Ishikawa (cell line): ENCODE data around the gene SLC16A2.

Source experiments
- CEBPB ChIP-seq: IDR thresholded peaks from 2 replicates; pipeline ENCODE4 v1.6.1; 2012
- CREB1 ChIP-seq: IDR thresholded peaks from 2 replicates; pipeline ENCODE4 v1.6.1; 2012; ENCODE audit warnings: low read depth
- EGR1 ChIP-seq: IDR thresholded peaks from 2 replicates; pipeline ENCODE4 v1.6.1; 2012
- EP300 ChIP-seq: IDR thresholded peaks from 2 replicates; pipeline ENCODE4 v1.6.1; 2012; ENCODE audit warnings: borderline replicate concordance
- FOXM1 ChIP-seq: IDR thresholded peaks from 2 replicates; pipeline ENCODE4 v1.6.1; 2012; ENCODE audit warnings: low read depth, borderline replicate concordance
- NFIC ChIP-seq: IDR thresholded peaks from 2 replicates; pipeline ENCODE4 v1.6.1; 2012
- RAD21 ChIP-seq: IDR thresholded peaks from 2 replicates; pipeline ENCODE4 v1.6.1; 2012; ENCODE audit warnings: low read depth
- TCF12 ChIP-seq: IDR thresholded peaks from 2 replicates; pipeline ENCODE4 v1.6.1; 2012; ENCODE audit warnings: low read depth
- TEAD4 ChIP-seq: IDR thresholded peaks from 2 replicates; pipeline ENCODE4 v1.6.1; 2012
- YY1 ChIP-seq: IDR thresholded peaks from 2 replicates; pipeline ENCODE4 v1.6.1; 2012; ENCODE audit warnings: low read depth
- ZBTB7A ChIP-seq: IDR thresholded peaks from 2 replicates; pipeline ENCODE4 v1.6.1; 2012; ENCODE audit warnings: low read depth
- TF ChIP-seq, protein P1 (sequence below): IDR thresholded peaks from 2 replicates; pipeline ENCODE4 v1.6.1; 2012
- TF ChIP-seq, protein P2 (sequence below): IDR thresholded peaks from 2 replicates; pipeline ENCODE4 v1.6.1; 2012; ENCODE audit warnings: low read depth, mild to moderate bottlenecking
- TF ChIP-seq, protein P3 (sequence below): IDR thresholded peaks from 2 replicates; pipeline ENCODE4 v1.6.1; 2012

Gene SLC16A2

DNA sequence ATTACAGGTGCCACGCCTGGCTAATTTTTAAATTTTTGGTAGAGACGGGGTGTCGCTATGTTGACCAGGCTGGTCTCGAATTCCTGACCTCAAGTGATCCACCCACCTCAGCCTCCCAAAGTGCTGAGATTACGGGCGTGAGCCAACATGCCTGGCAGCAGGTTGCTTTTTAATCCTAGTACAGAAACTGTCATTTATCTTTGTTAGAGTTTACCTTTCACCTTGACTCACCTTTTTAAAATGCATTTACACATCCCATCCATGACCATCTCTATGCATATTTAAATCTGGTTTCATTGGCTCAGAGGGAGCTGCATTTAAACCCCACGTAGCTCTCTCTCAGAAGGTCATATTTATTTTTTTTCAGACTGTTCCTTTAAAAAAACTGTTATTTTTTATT, 31.9 kb downstream of the SLC16A2 start:
- TF ChIP-seq TEAD4: no peak
- TF ChIP-seq, protein P1, sequence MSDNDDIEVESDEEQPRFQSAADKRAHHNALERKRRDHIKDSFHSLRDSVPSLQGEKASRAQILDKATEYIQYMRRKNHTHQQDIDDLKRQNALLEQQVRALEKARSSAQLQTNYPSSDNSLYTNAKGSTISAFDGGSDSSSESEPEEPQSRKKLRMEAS: no peak
- TF ChIP-seq, protein P2, sequence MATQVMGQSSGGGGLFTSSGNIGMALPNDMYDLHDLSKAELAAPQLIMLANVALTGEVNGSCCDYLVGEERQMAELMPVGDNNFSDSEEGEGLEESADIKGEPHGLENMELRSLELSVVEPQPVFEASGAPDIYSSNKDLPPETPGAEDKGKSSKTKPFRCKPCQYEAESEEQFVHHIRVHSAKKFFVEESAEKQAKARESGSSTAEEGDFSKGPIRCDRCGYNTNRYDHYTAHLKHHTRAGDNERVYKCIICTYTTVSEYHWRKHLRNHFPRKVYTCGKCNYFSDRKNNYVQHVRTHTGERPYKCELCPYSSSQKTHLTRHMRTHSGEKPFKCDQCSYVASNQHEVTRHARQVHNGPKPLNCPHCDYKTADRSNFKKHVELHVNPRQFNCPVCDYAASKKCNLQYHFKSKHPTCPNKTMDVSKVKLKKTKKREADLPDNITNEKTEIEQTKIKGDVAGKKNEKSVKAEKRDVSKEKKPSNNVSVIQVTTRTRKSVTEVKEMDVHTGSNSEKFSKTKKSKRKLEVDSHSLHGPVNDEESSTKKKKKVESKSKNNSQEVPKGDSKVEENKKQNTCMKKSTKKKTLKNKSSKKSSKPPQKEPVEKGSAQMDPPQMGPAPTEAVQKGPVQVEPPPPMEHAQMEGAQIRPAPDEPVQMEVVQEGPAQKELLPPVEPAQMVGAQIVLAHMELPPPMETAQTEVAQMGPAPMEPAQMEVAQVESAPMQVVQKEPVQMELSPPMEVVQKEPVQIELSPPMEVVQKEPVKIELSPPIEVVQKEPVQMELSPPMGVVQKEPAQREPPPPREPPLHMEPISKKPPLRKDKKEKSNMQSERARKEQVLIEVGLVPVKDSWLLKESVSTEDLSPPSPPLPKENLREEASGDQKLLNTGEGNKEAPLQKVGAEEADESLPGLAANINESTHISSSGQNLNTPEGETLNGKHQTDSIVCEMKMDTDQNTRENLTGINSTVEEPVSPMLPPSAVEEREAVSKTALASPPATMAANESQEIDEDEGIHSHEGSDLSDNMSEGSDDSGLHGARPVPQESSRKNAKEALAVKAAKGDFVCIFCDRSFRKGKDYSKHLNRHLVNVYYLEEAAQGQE: no peak
- TF ChIP-seq YY1: no peak

DNA sequence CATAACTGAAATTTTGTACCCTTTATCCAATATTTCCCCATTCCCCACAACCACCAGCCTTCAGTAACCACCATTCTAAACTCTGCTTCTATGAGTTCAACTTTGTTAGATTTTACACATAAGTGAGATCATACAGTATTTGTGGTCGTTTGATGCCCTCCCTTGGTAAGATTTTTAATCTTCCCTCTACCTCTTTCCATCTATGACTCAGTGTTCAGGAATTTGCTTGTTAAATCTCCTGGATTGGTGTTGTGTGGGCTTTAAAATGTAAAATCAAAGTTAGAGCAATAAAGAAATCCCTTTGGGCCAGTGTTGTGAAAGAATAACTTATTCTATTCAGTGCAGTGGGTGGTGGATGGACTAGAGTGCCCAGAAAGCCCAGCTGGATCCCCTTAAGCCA, 37.4 kb downstream of the SLC16A2 start:
- peak; percentile 55 for TF ChIP-seq RAD21
- no peak for TF ChIP-seq TEAD4

DNA sequence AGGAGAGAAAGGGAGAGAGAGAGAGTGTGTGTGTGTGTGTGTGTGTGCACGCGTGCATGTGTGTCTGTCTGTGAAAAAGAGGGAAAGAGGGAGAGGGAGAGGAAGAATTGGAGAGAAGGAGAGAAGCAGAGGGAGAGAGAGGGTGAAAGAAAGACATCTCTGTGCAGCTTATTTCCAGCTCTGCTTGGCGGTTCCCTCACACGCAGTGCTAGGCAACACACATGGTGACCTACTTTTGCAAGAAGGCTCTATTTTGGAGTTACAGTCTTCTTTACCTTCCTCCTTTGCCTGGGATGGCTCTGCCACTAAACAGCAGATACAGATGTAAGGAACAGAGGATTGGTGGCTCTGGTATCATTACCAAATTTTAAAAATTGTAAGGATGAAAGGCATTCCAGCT, 40.1 kb downstream of the SLC16A2 start:
- TF ChIP-seq EGR1 (no peak), TEAD4 (no peak), YY1 (no peak), CEBPB (no peak), FOXM1 (no peak), EP300 (no peak), ZBTB7A (no peak), CREB1 (no peak), TCF12 (no peak)
- TF ChIP-seq, protein P3, sequence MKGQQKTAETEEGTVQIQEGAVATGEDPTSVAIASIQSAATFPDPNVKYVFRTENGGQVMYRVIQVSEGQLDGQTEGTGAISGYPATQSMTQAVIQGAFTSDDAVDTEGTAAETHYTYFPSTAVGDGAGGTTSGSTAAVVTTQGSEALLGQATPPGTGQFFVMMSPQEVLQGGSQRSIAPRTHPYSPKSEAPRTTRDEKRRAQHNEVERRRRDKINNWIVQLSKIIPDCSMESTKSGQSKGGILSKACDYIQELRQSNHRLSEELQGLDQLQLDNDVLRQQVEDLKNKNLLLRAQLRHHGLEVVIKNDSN: no peak

DNA sequence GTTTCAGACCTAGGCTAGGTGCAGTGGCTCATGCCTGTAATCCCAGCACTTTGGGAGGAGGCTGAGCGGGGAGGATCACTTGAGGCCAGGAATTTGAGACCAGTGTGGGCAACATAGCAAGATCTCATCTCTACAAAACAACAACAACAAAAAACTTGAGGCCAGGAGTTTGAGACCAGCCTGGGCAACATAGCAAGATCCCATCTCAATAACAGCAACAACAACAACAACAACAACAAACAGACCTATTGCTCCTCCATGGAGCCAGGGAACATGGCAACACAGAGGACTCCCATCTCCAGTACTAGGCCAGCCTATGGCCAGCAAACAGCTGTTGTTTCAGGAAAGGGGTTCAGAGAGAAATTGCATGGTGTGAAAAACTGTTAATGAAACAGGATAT, 43.4 kb downstream of the SLC16A2 start:
- no peak for TF ChIP-seq CEBPB
- no peak for TF ChIP-seq TEAD4
- TF ChIP-seq, protein P3: no peak
- no peak for TF ChIP-seq YY1
- TF ChIP-seq EGR1: no peak
- no peak for TF ChIP-seq NFIC

DNA sequence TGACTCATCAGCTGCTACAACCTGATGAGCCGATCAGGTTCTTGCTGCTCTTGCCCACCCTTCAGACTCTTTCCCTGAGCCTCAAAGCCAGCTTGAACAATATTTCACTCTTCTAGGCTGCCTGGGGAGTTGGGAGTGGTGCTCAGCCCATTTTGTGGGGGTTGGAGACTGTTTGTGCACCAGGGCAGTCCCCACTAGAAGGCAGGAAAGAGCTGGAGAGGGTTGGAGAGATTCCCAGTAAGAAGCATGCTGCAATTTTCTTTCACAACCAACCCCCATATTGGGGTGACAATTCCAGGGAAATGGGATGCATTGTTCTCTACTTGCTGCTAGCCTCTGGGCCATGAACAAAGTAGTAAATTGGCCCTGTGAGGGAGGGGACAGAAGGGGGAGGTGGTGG, 44.1 kb downstream of the SLC16A2 start:
- TF ChIP-seq CREB1 (no peak), EGR1 (no peak), TEAD4 (no peak), YY1 (no peak), RAD21 (peak; percentile 21; the same call in 1 of the 2 replicates)
- TF ChIP-seq, protein P1: no peak
- TF ChIP-seq, protein P3: no peak
- TF ChIP-seq, protein P2: no peak

DNA sequence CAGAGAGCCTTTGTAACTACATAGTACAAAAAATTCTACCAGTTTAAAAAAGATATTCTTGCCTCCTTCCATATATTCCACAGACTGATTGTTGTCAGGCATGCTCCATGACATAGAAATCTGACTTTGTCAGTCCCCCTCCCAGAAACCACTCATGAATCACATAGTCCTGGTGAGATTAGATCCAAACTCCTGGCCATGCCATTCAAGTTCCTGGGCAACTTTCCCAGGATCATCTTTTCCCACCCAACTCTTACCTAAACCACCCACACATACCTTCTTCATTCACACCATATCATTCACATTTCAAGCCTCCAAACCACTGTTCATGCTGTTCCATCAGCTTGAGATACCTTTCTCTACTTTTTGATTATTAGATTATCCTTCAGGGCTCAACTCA, 46.4 kb downstream of the SLC16A2 start:
- TF ChIP-seq FOXM1 (no peak), TCF12 (no peak), CEBPB (no peak), ZBTB7A (no peak), TEAD4 (no peak), RAD21 (no peak)
- TF ChIP-seq, protein P1: no peak
- TF ChIP-seq, protein P2: no peak
- TF ChIP-seq, protein P3: no peak
